Kidney capillary endothelial cell (primary cell): ENCODE measurements around the gene KCMF1.

Source experiments
- DNase-seq: peaks from one replicate; pipeline ENCODE4 v3.0.0-alpha.2; 2018; ENCODE audit warnings: low spot score

Gene KCMF1

DNA sequence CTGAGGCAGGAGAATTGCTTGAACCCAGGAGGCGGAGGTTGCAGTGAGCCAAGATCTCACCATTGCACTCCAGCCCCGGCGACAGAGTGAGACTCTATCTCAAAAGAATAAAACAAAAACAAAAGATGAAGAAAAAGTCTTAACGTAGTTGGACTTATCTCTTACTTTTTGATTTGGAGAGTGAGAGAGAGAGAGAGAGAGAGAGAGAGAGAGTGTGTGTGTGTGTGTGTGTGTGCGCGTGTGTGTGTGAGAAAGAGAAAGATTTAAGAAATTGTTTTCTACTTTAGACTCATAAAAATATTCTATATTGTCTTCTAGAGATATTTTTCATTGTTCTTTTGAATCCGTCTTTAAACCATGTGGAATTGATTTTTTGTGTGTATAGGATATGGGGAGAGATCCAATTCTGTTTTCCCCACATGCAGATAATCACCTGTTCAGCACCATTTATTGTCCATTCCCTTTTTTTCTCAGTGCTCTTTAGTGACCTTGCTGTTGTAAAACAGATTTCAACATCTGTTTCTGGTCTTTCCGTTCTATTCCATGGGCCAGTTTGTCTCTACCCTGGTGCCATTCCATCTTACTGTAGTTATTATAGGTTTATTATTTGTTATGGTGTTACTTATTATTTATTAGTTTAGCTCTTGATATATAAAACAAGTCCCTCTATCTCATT lies 53.5 kb downstream of the KCMF1 start:
- DNase-seq: no peak

- DNase-seq: no peak
These were observed 61.7 kb downstream of the KCMF1 start for GRCh38 chr2:85032621-85033020.

- no peak for DNase-seq
These were observed 62.4 kb downstream of the KCMF1 start for GRCh38 chr2:85033388-85033787.

GRCh38 chr2:85034158-85034557 lies 63.2 kb downstream of the KCMF1 start:
- no peak for DNase-seq

GRCh38 chr2:85037622-85038021 lies 66.7 kb downstream of the KCMF1 start:
- DNase-seq: no peak

- peak; percentile 56 for DNase-seq
These were observed 71.4 kb downstream of the KCMF1 start for GRCh38 chr2:85042330-85042729.

DNA sequence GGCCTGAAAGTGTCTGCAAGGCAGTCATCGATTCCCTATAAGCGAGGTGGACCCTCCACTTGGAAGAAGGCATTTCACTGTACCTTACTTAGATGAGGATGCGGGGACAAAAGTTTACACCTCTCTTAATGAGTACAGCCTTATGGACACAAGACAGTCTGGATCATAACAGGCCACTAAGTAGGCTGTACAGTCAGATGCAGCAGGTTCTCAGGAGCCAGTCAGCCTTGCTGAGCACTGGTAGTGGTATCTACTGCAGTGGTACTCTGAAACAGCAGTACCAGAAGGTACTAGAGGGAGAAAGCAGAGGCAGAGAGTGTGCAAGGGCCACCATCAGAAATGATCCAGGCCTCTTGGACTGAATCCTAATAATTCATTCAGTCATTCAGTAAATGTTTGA lies 77.6 kb downstream of the KCMF1 start:
- no peak for DNase-seq

DNA sequence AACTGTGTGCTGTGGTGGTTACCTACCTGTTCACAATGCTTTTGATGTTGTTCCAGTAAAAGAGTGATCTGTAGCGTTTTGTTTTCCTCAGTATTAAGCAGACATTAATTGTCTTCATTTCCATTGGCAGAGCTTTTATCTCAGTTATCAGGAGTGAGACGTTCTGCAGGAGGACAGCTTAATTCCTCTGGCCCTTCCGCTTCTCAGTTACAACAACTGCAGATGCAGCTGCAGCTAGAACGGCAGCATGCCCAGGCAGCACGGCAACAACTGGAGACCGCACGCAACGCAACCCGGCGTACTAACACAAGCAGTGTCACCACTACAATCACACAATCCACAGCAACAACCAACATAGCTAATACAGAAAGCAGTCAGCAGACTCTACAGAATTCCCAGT lies 78.3 kb downstream of the KCMF1 start:
- no peak for DNase-seq

GRCh38 chr2:85053802-85054201 lies 82.8 kb downstream of the KCMF1 start:
- DNase-seq: peak; percentile 21

DNA sequence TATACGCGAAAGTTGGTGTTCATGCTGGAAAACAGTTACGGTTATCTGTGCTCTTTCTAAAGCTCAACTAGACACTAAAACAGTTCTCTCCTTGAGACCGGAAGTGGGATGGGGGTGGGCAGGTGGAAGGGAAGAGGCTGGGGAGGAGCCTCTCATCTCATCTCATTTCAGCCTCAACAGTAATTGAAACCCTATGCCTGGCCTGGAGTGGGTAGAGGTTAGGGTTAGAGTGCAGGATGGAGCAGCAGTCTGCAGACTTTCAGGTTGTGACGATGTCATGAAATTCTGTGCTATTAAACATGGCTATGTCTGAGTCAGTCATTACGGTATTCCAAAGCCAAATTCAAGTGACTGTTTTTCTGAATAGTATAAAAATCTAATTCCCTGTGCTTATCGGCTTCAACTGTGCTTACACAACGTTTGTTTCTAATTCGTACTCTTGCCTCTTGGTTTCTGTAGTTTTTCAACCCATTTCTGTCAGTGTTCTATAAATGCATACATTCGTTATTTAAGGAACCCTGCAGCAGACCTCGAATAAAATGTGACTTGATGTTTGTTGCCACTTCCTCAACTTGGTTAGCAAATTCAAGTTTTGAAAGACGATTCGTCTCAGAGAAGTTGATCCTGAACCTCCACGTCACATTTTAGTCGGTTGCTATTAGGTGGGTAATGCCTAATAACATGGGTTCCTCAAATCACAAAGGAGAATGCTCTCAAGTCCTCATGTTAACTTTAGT lies 86.4 kb downstream of the KCMF1 start:
- DNase-seq: no peak

GRCh38 chr2:85061896-85062295 lies 90.9 kb downstream of the KCMF1 start:
- DNase-seq: no peak

DNA sequence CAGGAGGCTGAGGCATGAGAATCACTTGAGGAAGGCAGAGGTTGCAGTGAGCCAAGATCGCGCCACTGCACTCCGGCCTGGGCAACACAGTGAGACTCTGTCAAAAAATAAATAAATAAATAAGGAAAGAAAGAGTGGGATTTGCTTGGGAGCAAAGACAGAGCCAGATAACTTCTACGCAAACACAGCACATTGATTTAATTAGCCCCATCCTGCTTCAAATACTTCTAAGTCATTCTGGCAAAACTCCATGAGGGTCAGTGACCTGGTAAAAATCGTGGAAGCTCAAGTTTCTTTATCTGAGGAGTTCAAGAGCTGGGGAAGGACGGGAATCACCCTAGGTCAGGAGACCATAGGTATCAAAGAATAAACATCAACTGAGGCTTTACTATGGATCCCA lies 91.6 kb downstream of the KCMF1 start:
- no peak for DNase-seq

DNA sequence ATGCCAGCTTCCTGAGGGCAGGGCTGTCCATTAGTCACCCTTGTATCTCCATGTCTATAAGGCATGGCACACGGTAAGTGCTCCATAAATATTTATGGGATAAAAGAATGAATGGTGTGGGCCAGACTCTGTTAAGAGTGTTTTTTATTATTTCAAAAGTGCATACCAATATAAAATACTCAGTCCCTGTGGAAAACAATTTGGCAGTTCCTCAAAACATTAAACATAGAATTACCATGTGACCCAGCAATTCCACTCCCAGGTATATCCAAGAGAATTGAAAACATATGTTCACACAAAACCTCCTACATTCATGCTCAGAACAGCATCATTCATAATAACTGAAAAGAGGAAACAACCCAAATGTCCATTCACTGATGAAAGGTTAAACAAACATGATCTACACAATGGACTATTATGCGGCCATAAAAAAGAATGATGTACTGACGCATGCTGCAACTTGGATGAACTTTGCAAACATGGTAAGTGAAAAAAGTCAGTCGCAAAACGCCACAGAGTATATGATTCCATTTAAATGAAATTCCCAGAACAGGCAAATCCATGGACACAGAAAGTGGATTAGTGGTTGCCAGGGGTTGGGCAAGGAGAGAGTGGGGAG lies 93.1 kb downstream of the KCMF1 start:
- no peak for DNase-seq

DNA sequence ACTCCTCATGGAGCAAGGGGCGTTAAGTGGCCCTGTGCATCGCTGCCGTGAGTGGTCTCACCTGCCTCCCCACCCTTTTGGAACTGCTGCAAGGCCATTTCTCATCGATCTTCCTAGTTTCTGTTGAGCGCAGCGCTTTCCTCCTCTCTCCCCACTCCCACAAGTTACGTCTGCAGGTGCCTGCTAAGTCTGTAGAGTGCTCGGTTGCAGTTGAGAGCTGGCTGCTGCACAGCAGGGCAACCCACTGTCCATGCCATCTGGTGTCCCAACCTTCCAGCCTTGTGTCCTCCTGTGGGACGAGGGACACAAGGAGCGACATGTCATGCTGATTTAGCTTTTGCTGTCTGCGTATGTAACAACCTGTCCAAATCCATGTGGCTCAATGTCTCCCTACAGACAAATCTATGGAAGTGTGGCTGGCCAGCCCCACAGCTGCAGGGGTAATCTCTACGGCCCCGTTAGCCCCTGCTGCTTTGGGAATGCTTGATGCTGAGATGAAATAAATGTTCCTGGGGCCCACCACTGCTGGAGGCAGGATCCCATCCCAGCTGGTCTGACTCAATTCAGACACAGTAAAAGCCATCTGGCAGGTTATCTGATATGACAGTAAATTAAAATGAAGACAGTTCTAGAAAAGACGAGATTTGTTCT lies 94.1 kb downstream of the KCMF1 start:
- DNase-seq: no peak

DNA sequence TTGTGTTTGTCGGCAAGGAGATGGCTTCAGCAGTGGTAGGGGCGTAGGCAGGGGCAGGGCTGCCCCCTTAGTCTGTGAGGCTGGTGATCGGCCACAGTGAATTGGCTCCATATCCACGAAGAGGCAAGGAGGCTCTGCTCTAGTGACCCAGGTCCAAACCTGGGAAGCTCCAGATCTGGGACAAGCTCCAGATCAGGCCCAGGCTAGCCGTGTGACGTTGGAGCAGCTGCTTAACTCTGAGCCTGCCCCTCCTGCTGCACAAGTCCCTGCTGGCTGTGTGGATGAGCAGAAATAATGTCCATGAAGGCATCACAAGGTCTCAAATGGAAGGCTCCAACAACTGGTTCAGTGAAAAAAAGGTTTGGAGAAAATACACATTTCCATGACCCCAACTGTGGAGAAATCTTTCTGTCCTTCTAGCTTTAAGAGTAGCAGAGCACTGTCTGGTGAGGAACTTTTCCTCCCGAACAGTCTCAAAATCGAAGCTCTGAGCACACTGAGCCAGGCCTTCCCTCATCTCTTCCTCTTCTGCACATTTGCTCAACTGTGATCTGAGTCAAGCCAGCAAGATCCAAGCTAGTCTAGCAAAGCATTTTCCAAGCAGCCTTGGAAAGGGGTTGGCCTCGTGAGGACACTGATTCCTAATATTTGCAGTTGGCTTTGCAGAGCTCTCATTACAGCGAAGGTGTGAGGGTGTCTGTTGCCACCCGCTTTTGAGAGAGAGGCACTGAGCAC lies 95.2 kb downstream of the KCMF1 start:
- no peak for DNase-seq

DNA sequence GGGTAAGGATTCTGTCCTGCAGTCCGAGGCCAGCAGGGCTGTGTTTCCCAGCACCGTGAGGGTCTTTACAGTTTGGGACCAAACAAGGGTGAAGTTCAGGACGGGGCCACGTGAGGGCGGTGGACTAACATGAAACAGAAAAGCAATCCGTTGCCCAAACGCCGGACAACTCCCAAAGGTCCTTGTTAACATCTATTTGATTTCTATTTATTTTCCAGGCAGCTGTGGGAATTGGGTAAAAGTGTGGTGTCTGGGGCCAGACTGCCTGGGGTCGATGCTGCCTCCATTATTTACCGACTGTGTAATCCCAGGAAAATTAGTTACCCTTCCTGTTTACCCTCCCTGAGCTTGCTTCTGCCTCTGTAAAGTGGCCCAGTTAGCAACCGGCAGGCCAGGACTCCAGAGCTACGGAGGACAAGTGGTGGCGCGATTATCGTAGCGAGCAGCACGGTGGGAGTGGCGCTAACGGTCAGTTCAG lies 96.0 kb downstream of the KCMF1 start:
- peak; percentile 70 for DNase-seq

- DNase-seq: no peak
These were observed 100.1 kb downstream of the KCMF1 start for GRCh38 chr2:85071096-85071495.

GRCh38 chr2:85073033-85073432 lies 102.1 kb downstream of the KCMF1 start:
- DNase-seq: no peak

DNA sequence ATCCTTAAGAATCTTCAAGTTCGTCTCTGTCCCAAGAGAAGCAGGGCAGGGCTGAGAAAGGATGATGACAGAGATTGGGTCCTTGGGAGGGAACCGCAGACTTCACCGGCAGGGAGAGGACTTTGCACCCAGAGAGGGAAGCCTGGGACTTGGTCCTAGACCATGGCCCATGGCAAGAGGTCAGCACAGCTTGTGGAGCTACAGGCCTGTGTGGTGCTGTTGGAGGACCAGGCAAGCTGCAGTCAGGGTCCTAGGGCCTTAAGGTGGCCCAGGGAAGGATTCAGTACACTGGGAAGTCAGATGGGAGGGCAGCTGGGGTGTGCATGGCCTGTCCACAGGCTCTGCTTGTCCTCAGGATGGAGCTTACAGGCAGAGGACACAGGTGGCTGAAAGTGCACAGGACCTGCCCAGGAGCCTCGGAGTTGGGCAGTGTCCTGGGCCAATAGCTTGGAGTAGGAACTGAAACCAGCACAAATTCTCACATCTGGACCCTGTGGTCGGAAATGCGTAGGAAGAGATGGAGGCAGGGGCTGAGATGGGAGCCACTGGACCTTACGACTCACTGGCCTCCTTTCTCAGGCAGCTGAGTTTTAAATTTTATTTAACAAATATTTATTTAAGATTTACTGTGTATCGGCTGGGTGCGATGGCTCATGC lies 105.8 kb downstream of the KCMF1 start:
- no peak for DNase-seq

DNA sequence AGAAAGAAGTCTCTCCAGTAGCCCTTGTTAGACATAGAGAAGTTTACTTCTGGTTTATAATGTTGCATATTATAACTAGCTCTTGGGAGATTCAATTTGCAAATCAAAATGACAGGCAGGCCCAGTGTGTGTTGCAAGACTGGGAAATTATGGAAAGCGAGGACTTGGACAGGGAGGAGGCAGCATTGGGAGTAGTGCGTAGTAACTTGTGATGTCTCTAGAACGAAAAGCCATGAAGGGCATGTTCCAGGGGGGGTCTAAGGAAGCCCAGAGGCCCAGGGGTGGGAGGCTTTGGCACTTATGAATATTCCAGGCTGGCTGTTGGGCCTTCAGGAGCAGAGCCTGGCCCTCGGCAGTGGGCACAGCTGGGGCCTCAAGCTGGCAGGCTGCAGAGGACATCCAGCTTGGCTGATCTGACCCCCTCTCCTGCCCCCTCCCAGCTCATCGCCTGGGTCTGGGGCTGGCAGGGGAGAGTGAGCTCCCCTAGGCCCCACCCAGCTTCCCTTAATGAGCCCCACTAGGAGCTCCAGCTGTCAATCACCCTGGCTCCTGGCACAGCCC lies 107.0 kb downstream of the KCMF1 start:
- no peak for DNase-seq

DNA sequence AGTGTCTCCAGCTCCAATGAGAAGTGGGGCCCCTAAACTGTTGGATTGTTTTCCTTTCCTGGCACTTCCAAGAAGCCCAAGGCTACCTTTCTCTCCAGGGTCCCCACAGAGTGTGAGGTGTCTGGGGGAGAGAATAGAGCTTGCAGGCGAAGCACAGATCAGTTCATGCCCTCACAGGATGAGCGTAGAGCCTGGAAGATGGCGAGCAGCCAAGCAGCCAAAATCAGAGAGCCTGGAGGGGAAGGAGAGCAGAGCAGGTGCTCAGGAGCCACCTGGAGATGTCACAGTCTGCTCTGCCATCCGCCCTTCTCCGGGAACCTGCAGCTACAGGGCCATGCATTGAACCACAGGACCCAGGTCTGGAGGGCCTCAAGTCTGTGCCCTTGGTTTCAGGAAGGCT lies 107.6 kb downstream of the KCMF1 start:
- DNase-seq: no peak
